DND-41 (cell line): ENCODE measurements around the gene FAM170B.

Experiments
- CTCF ChIP-seq: IDR thresholded peaks from 2 replicates; pipeline ENCODE4 v1.5.1; 2012; ENCODE audit warnings: borderline replicate concordance, low read length, moderate library complexity, mild to moderate bottlenecking; ENCODE audit not compliant: poor library complexity, severe bottlenecking; ENCODE audit errors: extremely low read depth
- EZH2 ChIP-seq: IDR thresholded peaks from 3 replicates; pipeline ENCODE4 v1.6.1; 2012; ENCODE audit warnings: borderline replicate concordance, low read depth, mild to moderate bottlenecking, moderate library complexity, low read length, inconsistent platforms; ENCODE audit not compliant: severe bottlenecking

- TF ChIP-seq CTCF (no peak), EZH2 (no peak)
Observed at GRCh38 chr10:49152663-49153062, 18.8 kb upstream of the FAM170B start.
